Measurements from ENCODE around the gene CMC2.
A peak's percentile ranks its signal among the peaks of the same experiment; 100 is the strongest.

CMC2 gene

GRCh38 chr16:80990577-80990976, 16.1 kb downstream of the CMC2 start:
- no peak overlapping the region for H3K27ac ChIP-seq

GRCh38 chr16:80989801-80990200, 16.9 kb downstream of the CMC2 start:
- Histone ChIP-seq H3K4me1 (peaks cover 0 to 13% (median 6%) of the 10 kb centered on the region in 10 experiments; a peak in 4 of 20 replicates), H3K4me3 (no peak overlapping the region), H3K27me3 (no peaks in the 10 kb centered on the region), H3K9ac (no peak overlapping the region), H3K36me3 (peaks cover 21 to 57% (median 38%) of the 10 kb centered on the region in 11 experiments), H3K27ac (no peak overlapping the region), H3K4me2 (no peak overlapping the region), H4K20me1 (peaks cover 0 to 78% (median 28%) of the 10 kb centered on the region in 11 experiments; a peak in 14 of 22 replicates), H3K9me3 (replicated peaks in 1 of 11) (no peaks in the 10 kb centered on the region)
- TF ChIP-seq Cebpa-rat (IDR thresholded peaks at IDR 0.05) = no peak

More at GRCh38 chr16:80990577-80990976, 16.1 kb downstream of the CMC2 start:
- Histone ChIP-seq H3K4me1 (peaks cover 0 to 11% (median 5%) of the 10 kb centered on the region in 10 experiments; a peak in 4 of 20 replicates), H3K36me3 (peaks cover 20 to 64% (median 44%) of the 10 kb centered on the region in 11 experiments), H4K20me1 (peaks cover 0 to 71% (median 26%) of the 10 kb centered on the region in 11 experiments; a peak in 14 of 22 replicates), H3K27me3 (no peaks in the 10 kb centered on the region), H3K4me3 (no peak overlapping the region), H3K9me3 (replicated peaks in 1 of 11) (no peaks in the 10 kb centered on the region), H3K4me2 (no peak overlapping the region), H3K9ac (no peak overlapping the region)
- no peak for TF ChIP-seq Cebpa-rat (IDR thresholded peaks at IDR 0.05)

DNA sequence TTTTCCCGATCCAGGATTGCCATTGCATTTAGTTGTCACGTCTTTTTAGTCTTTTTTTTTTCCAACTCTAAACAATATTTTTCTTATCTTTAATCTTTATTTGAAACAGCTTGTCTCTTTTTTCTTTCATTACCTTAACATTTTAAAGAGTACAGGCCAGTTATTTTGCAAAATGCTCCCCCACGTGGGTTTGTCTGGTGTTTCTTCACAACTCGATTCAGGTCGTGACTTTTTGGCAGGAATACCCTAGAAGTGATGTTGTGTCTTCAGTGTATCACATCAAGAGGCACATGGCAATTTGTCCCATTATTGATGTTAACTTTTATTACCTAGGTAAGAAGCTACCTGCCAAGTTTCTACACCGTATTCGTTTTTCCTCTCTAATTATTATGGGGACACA, 17.9 kb downstream of the CMC2 start:
- Histone ChIP-seq H3K36me3 (peaks cover 18 to 51% (median 34%) of the 10 kb centered on the region in 11 experiments), H3K4me3 (no peak overlapping the region), H3K4me2 (no peak overlapping the region), H3K27me3 (no peaks in the 10 kb centered on the region), H3K9me3 (replicated peaks in 1 of 11) (no peaks in the 10 kb centered on the region), H4K20me1 (peaks cover 0 to 75% (median 26%) of the 10 kb centered on the region in 11 experiments; a peak in 14 of 22 replicates), H3K4me1 (peaks cover 0 to 13% (median 6%) of the 10 kb centered on the region in 10 experiments; a peak in 4 of 20 replicates), H3K27ac (no peak overlapping the region), H3K9ac (no peak overlapping the region)
- no peak for TF ChIP-seq Cebpa-rat (IDR thresholded peaks at IDR 0.05)

DNA sequence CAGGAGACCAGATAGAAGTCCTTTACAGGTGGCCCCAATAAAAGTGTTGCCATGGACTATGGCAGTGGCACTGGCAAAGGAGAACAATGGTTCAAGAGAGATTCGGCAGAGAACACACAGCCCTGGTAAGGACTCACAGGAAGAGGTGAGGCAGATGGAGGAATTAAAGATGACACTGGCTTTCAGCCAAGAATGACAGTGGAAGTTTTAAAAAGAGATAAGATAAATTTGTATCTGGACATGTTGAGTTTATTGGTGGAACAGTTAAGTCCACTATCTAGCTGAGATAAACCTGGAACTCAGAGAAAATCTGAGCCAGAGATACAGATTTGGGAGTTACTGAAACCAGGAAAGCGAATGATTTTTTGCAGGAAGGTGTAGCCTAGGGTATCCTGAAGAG, 20.1 kb downstream of the CMC2 start:
- Histone ChIP-seq H3K27ac (no peak overlapping the region), H3K9ac (no peak overlapping the region), H3K27me3 (no peaks in the 10 kb centered on the region), H3K4me1 (peaks cover 0 to 13% (median 6%) of the 10 kb centered on the region in 10 experiments; a peak in 4 of 20 replicates), H3K4me3 (no peak overlapping the region), H3K4me2 (no peak overlapping the region), H4K20me1 (peaks cover 0 to 63% (median 19%) of the 10 kb centered on the region in 11 experiments; a peak in 14 of 22 replicates), H3K36me3 (peaks cover 10 to 41% (median 29%) of the 10 kb centered on the region in 11 experiments), H3K9me3 (replicated peaks in 1 of 11) (no peaks in the 10 kb centered on the region)
- no peak for TF ChIP-seq Cebpa-rat (IDR thresholded peaks at IDR 0.05)

DNA sequence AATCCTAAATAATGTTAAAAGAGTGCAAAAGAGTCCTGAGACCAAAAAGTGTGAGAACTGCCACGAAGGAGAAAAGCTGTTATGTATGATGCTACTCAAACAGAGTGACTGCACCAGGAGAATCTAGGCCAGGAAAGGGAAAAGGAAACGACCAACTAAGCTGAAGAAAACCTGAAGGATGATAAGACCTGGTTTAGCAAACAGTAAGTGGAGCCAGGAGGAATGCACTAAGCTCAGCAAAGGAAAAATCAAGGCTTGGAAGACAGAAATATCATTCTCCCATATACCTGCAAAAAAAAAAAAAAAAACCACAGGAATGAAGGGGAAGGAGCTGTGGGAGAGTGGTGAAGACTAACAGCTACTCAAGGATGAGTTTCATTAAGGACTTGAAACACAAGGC, 21.1 kb downstream of the CMC2 start:
- H3K4me1 ChIP-seq = peaks cover 0 to 13% (median 6%) of the 10 kb centered on the region in 10 experiments; a peak in 4 of 20 replicates
- no peak for TF ChIP-seq Cebpa-rat (IDR thresholded peaks at IDR 0.05)

DNA sequence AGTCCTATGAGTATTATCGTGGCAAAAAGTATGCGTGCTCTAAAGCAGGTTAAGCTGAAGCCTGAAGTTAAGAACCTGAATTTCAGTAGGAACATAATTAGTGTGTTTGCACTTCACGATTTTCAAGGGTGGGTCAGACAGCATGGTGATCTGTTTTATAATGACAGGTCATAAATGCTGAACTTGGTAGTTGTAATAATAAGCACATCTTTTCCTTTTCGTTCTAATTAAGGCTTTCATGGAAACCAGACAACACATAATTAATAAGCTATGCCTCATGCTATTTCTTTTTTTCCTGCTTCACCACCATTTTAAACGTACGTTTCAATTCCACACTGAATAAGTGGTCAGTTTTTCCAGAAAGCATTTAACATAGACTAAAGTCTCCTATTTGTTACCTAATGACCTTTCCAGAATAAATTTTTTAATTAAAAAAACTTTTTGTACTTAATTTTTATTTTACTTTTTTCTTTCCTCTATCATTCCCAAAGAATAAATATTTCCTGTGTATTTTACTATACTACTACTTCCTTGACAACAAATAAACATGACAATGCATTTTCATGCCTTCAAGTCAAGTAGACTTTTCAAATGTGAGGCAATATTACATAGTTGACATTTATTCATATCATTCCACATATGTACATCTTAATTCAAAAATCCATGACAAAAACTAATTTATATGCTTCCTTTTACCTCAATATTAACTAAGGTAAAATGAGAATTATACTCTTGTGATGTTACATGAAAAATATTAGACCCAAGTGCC, 22.4 kb downstream of the CMC2 start:
- Histone ChIP-seq H3K4me3 (no peak overlapping the region), H3K4me2 (no peak overlapping the region), H3K9me3 (replicated peaks in 1 of 11) (no peaks in the 10 kb centered on the region), H4K20me1 (peaks cover 0 to 47% (median 19%) of the 10 kb centered on the region in 11 experiments; a peak in 14 of 22 replicates), H3K4me1 (peaks cover 0 to 13% (median 6%) of the 10 kb centered on the region in 10 experiments; a peak in 4 of 20 replicates), H3K27ac (no peak overlapping the region), H3K9ac (no peak overlapping the region), H3K36me3 (peaks cover 19 to 49% (median 27%) of the 10 kb centered on the region in 11 experiments), H3K27me3 (no peaks in the 10 kb centered on the region)
- no peak for TF ChIP-seq Cebpa-rat (IDR thresholded peaks at IDR 0.05)

More for the DNA sequence above, 21.1 kb downstream of the CMC2 start:
- Histone ChIP-seq H4K20me1 (peaks cover 0 to 54% (median 19%) of the 10 kb centered on the region in 11 experiments; a peak in 14 of 22 replicates), H3K4me2 (0 out of 22 replicates have a peak overlapping the region, but pooled peaks of 1 of the 11 experiments have one; percentile 1), H3K4me3 (no peak overlapping the region), H3K27me3 (no peaks in the 10 kb centered on the region), H3K27ac (no peak overlapping the region), H3K9ac (no peak overlapping the region), H3K9me3 (replicated peaks in 1 of 11) (no peaks in the 10 kb centered on the region), H3K36me3 (peaks cover 11 to 41% (median 22%) of the 10 kb centered on the region in 11 experiments)

DNA sequence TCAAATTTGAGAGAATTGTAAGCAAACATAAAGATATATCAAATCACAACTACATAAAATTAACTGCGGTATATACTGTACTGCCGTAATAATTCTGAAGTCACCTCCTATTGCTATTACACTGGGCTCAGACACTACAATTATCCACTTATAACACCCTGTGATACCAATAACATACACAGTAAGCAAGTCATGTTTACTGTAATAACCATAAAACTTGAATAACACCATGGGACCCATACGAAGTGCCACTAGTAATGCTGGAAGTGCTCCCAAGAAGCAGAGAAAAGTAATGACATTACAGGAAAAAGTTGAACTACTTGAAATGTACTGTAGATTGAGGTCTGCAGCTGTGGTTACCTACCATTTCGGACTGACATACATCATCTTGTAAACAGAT, 24.0 kb downstream of the CMC2 start:
- H3K9me3 ChIP-seq (replicated peaks in 1 of 11) = no peaks in the 10 kb centered on the region
- H3K4me3 ChIP-seq = no peak overlapping the region
- no peak overlapping the region for H3K27ac ChIP-seq
- no peak overlapping the region for H3K4me2 ChIP-seq
- no peak overlapping the region for H3K9ac ChIP-seq
- H3K36me3 ChIP-seq = peaks cover 25 to 59% (median 44%) of the 10 kb centered on the region in 11 experiments
- peaks cover 0 to 13% (median 6%) of the 10 kb centered on the region in 10 experiments; a peak in 4 of 20 replicates for H3K4me1 ChIP-seq
- H3K27me3 ChIP-seq = no peaks in the 10 kb centered on the region
- no peak for TF ChIP-seq Cebpa-rat (IDR thresholded peaks at IDR 0.05)
- H4K20me1 ChIP-seq = peaks cover 0 to 33% (median 13%) of the 10 kb centered on the region in 11 experiments; a peak in 13 of 22 replicates

DNA sequence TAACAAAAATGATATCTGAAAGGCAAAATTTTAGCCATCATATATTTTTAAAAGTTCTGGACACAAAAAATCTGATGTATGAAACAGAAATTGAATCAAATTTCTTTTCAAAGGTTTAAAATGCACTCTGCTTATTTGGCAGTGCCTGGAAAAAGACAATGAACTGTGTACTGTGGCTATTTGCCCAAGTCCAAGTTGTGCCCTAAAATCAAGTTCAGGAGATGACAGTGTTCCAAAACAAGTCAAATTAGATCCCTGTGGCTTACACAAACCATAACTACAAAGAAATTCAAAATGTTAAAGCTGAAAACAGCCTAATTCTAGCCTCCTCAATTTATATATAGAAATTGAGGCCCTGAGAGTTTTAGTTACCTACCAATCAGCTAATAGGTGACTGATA, 25.6 kb downstream of the CMC2 start:
- Histone ChIP-seq H3K4me3 (no peak overlapping the region), H3K27ac (no peak overlapping the region), H3K36me3 (peaks cover 40 to 73% (median 56%) of the 10 kb centered on the region in 11 experiments), H3K9me3 (replicated peaks in 1 of 11) (no peaks in the 10 kb centered on the region), H3K9ac (no peak overlapping the region), H3K4me2 (no peak overlapping the region), H4K20me1 (peaks cover 0 to 18% (median 5%) of the 10 kb centered on the region in 11 experiments; a peak in 13 of 22 replicates), H3K27me3 (no peaks in the 10 kb centered on the region), H3K4me1 (peaks cover 0 to 7% (median 2%) of the 10 kb centered on the region in 10 experiments; a peak in 3 of 20 replicates)
- TF ChIP-seq Cebpa-rat (IDR thresholded peaks at IDR 0.05) = no peak

DNA sequence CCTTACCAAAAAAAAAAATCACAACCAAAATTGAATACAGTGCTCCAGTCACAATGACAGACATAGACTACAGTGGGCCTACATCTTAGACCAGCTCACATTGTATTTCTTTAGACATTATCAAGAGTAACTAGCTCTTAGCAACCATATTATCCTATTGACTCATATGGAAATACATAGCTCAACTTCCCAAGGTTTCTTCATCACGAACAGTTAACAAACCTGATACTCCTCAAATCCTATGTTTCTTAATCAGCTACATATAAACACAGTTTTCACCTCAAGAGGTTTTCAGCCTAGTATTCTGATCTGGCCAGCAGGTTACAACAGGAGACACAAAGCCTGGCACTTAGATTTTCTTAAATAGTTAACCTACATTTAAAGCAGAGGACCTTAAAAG, 29.7 kb downstream of the CMC2 start:
- no peak for TF ChIP-seq Cebpa-rat (IDR thresholded peaks at IDR 0.05)
- Histone ChIP-seq H4K20me1 (no peaks in the 10 kb centered on the region; a peak in 1 of 22 replicates), H3K9ac (no peak overlapping the region), H3K36me3 (peaks cover 50 to 92% (median 85%) of the 10 kb centered on the region in 11 experiments), H3K4me3 (no peak overlapping the region), H3K27me3 (no peaks in the 10 kb centered on the region), H3K4me1 (no peaks in the 10 kb centered on the region), H3K9me3 (replicated peaks in 1 of 11) (no peaks in the 10 kb centered on the region), H3K4me2 (no peak overlapping the region), H3K27ac (no peak overlapping the region)

Measured in BLaER1 treated with 17β-estradiol and CSF1 and Interleukin-3, amounts not matched to agents 10 nM and 100 nM (cell line).